DND-41 (cell line): Measurements from ENCODE around the gene GPR55.

Source experiments
- ATAC-seq: fragments of 200-7000 bp; cut with Tn5 transposase; 3 replicates; pipeline ENCODE4 v1.9.1; 2021; ENCODE audit warnings: low read depth; ENCODE audit not compliant: insufficient read depth
- DNase-seq: peaks from one replicate; pipeline ENCODE4 v3.0.0-alpha.2; 2020
- H2AFZ ChIP-seq: 2 replicates; pipeline ENCODE4 v1.6.0; 2012; ENCODE audit warnings: low read depth, low read length
- H3K27ac ChIP-seq: 2 replicates; pipeline ENCODE4 v1.5.1; 2012; ENCODE audit warnings: low read length, inconsistent platforms
- H3K27me3 ChIP-seq: fragments of 200-600 bp; sonication (generic); 2 replicates; pipeline ENCODE4 v1.6.0; 2012; ENCODE audit warnings: low read length, mild to moderate bottlenecking, inconsistent platforms; ENCODE audit not compliant: insufficient read depth, poor library complexity
- H3K36me3 ChIP-seq: 2 replicates; pipeline ENCODE4 v1.5.1; 2012; ENCODE audit warnings: low read length, inconsistent platforms; ENCODE audit not compliant: insufficient read depth
- H3K4me1 ChIP-seq: 2 replicates; pipeline ENCODE4 v1.5.1; 2012; ENCODE audit warnings: mild to moderate bottlenecking, low read length; ENCODE audit not compliant: insufficient read depth
- H3K4me2 ChIP-seq: 2 replicates; pipeline ENCODE4 v1.6.0; 2012; ENCODE audit warnings: mild to moderate bottlenecking, moderate library complexity, low read length, inconsistent platforms; ENCODE audit not compliant: insufficient read depth
- H3K4me3 ChIP-seq, 2 experiments: fragments of 200-600 bp in 1 of 2; shearing (Covaris generic) in 1 of 2; 2 replicates each; pipeline ENCODE4 v1.5.1; 2012 to 2016; ENCODE audit warnings: inconsistent platforms in 2 of 2, low read length in 2 of 2, mild to moderate bottlenecking in 2 of 2, low read depth in 1 of 2, moderate library complexity in 1 of 2
- H3K79me2 ChIP-seq: 2 replicates; pipeline ENCODE4 v1.6.0; 2012; ENCODE audit warnings: low read length, inconsistent platforms; ENCODE audit not compliant: insufficient read depth
- H3K9ac ChIP-seq: 2 replicates; pipeline ENCODE4 v1.6.0; 2012; ENCODE audit warnings: low read depth, mild to moderate bottlenecking, inconsistent platforms, low read length, moderate library complexity
- H3K9me3 ChIP-seq: 2 replicates; pipeline ENCODE4 v1.5.1; 2012; ENCODE audit warnings: low read length, moderate library complexity, mild to moderate bottlenecking, inconsistent platforms; ENCODE audit not compliant: insufficient read depth, severe bottlenecking
- H4K20me1 ChIP-seq: 2 replicates; pipeline ENCODE4 v1.6.0; 2012; ENCODE audit warnings: low read length; ENCODE audit not compliant: insufficient read depth
- EZH2 ChIP-seq: IDR thresholded peaks from 3 replicates; pipeline ENCODE4 v1.6.1; 2012; ENCODE audit warnings: borderline replicate concordance, low read depth, mild to moderate bottlenecking, moderate library complexity, low read length, inconsistent platforms; ENCODE audit not compliant: severe bottlenecking
- TF ChIP-seq, protein P1 (sequence below): IDR thresholded peaks from 2 replicates; pipeline ENCODE4 v1.5.1; 2012; ENCODE audit warnings: borderline replicate concordance, low read length, moderate library complexity, mild to moderate bottlenecking; ENCODE audit not compliant: poor library complexity, severe bottlenecking; ENCODE audit errors: extremely low read depth

Gene GPR55

DNA sequence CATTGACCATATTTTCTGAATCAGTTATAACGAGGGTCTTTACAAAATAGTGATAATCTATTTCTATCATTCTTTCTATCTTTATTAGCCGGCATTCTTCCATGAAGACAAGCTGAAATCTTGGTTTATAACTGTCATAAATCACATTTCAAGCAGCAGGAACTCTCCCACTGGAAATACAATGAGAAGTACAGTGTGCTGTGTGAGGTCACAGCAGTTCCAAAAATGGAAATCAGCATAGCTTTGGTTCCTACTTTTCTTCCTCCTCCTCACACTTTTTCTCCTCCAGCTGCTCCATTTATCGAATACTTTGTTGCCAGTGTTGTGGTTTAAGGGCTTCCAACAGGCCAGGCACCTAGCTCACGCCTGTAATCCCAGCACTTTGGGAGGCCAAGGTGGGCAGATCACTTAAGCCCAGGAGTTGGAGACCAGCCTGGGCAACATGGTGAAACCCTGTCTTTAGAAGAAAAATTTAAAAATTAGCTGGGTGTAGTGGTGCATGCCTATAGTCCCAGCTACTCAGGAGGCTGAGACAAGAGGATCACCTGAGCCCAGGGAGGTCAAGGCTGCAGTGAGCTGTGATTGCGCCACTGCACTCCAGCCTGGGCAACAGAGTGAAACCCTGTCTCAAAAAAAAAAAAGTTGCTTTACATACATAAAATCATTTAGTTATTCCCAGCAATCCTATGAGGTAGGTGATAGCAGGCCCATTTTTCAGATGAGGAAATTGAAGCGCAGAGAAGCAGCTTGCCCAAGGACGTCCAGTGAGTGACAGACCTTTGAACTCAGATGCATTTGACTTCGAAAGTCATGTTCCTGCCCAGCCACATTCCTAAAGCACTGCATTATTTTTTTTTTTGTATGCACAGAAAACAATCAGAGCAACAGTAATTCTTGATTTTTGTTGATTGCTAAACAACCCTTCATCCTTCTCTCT is 34.0 kb upstream of the GPR55 start:
- Histone ChIP-seq H3K4me1 (no peaks in the 10 kb centered on the region), H3K9me3 (no peaks in the 10 kb centered on the region), H4K20me1 (no peaks in the 10 kb centered on the region), H3K27ac (no peak overlapping the region), H3K27me3 (peaks cover 28% of the 10 kb centered on the region), H2AFZ (no peak overlapping the region), H3K36me3 (no peaks in the 10 kb centered on the region), H3K4me3 (no peak overlapping the region), H3K9ac (no peak overlapping the region), H3K4me2 (no peak overlapping the region), H3K79me2 (no peaks in the 10 kb centered on the region)
- no peak for DNase-seq
- TF ChIP-seq EZH2 = no peak
- TF ChIP-seq, protein P1, sequence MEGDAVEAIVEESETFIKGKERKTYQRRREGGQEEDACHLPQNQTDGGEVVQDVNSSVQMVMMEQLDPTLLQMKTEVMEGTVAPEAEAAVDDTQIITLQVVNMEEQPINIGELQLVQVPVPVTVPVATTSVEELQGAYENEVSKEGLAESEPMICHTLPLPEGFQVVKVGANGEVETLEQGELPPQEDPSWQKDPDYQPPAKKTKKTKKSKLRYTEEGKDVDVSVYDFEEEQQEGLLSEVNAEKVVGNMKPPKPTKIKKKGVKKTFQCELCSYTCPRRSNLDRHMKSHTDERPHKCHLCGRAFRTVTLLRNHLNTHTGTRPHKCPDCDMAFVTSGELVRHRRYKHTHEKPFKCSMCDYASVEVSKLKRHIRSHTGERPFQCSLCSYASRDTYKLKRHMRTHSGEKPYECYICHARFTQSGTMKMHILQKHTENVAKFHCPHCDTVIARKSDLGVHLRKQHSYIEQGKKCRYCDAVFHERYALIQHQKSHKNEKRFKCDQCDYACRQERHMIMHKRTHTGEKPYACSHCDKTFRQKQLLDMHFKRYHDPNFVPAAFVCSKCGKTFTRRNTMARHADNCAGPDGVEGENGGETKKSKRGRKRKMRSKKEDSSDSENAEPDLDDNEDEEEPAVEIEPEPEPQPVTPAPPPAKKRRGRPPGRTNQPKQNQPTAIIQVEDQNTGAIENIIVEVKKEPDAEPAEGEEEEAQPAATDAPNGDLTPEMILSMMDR = no peak
- ATAC-seq = no peak

DNA sequence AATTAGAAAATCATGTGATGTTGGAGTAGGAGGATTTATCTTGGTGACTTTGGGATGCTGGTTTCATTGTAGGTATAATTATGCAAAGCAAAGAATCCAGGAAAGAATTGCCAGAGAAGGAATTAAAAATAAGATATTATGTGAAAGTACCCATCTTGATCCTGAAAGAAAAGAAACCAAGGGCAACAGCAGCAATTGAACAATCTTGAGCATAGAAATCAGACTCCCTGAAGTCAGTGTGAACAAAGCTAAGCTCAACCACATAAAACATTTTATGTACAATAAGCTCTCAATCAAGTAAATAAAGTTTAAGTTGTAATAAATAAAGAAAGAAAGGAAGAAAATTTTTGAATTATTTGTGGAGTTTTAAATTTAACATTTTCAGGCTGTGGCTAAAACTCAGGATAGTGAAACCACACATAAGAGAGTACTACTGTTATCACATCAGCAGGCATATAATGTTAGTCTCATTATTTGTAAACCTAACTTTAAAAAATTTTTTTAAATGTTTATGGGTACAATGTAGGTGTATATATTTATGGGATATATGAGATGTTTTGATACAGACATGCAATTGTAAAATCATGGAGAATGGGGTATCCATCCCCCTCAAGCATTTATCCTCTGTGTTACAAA is 32.8 kb upstream of the GPR55 start:
- DNase-seq (no peak), ATAC-seq (no peak)
- no peak for TF ChIP-seq EZH2
- TF ChIP-seq, protein P1 = no peak
- Histone ChIP-seq H3K4me3 (no peak overlapping the region), H3K4me1 (no peaks in the 10 kb centered on the region), H3K27me3 (peaks cover 28% of the 10 kb centered on the region), H4K20me1 (no peaks in the 10 kb centered on the region), H3K27ac (no peak overlapping the region), H3K79me2 (no peaks in the 10 kb centered on the region), H3K36me3 (no peaks in the 10 kb centered on the region), H3K9me3 (no peaks in the 10 kb centered on the region), H2AFZ (no peak overlapping the region), H3K9ac (no peak overlapping the region), H3K4me2 (no peak overlapping the region)

DNA sequence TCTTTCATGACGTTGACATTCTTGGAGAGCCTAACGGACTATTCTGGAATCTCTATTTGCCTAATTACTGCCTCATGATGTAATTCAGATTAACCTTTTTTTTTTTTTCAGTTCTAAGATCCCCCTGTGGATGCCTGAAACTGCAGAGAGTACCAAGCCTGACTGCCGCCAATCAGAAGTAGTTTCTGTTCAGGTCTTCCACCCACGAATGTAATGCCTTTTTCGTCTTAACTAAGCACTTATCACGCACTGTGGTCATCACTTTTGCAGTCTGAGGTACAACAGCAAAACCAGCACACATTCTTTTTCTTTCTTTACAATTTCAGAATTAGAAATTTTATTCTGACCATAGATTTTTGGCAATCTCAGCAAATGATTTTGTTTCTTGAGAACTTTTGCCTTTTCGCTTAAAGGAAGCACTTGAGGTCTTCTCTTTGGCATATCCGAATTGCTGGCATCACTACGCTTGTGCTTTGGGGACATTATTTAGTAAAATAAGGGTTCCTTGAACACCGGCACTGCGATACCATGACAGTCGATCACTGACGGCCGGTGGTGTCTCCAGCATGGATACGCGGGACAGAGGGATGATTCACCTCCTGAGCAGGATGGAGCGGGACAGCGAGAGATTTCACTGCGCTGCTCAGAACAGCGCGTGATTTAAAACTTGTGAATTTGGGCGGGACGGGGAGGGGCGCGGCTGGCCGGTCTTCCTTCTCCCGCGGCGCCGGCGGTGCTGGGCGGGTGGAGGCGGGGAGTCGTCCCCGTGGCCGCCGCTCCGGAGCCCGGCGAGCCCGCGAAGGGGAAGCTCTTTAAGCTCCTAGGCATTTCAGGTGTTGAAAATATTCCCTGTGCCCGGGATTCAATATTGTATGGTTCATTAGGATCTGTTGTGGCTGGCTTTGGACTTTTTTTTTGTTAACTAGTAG is 32.0 kb upstream of the GPR55 start:
- no peak overlapping the region for H3K27ac ChIP-seq
- no peaks in the 10 kb centered on the region for H3K9me3 ChIP-seq
- no peak overlapping the region for H3K4me2 ChIP-seq
- no peak overlapping the region for H3K4me3 ChIP-seq
- no peak for DNase-seq
- H3K36me3 ChIP-seq = no peaks in the 10 kb centered on the region
- no peak for TF ChIP-seq EZH2
- TF ChIP-seq, protein P1 = no peak
- no peaks in the 10 kb centered on the region for H3K4me1 ChIP-seq
- H3K27me3 ChIP-seq = peaks cover 28% of the 10 kb centered on the region
- no peak for ATAC-seq
- H4K20me1 ChIP-seq = no peaks in the 10 kb centered on the region
- H2AFZ ChIP-seq = no peak overlapping the region
- H3K9ac ChIP-seq = no peak overlapping the region
- H3K79me2 ChIP-seq = no peaks in the 10 kb centered on the region
